HepG2 (cell line): ENCODE data around the gene KIFAP3. TPM values are rescaled to one million over a fixed set of nuclear protein-coding genes. Genes with fewer than 3 reads are reported as not detected.

Experiments used
- BRF2 ChIP-seq: sonication (generic); formaldehyde crosslinking; IDR thresholded peaks from 2 replicates; pipeline ENCODE4 v1.8.1; 2022; ENCODE audit warnings: mild to moderate bottlenecking, missing genetic modification reagents
- CENPBD1 ChIP-seq: sonication (generic); formaldehyde crosslinking; IDR thresholded peaks from 2 replicates; pipeline ENCODE4 v1.8.0; 2022; ENCODE audit warnings: missing genetic modification reagents, low read depth, mild to moderate bottlenecking, borderline replicate concordance
- DMTF1 ChIP-seq: sonication (generic); formaldehyde crosslinking; IDR thresholded peaks from 2 replicates; pipeline ENCODE4 v1.4.0; 2020; ENCODE audit warnings: mild to moderate bottlenecking, missing genetic modification reagents
- E2F1 ChIP-seq: sonication (generic); formaldehyde crosslinking; IDR thresholded peaks from 2 replicates; pipeline ENCODE4 v1.5.0; 2020; ENCODE audit warnings: missing genetic modification reagents
- KLF15 ChIP-seq: sonication (generic); formaldehyde crosslinking; IDR thresholded peaks from 2 replicates; pipeline ENCODE4 v1.8.1; 2023; ENCODE audit warnings: borderline replicate concordance, mild to moderate bottlenecking, inconsistent platforms, missing genetic modification reagents, mixed read lengths
- MNT ChIP-seq: fragments of 450-650 bp; IDR thresholded peaks from 2 replicates; pipeline ENCODE4 v1.6.1; 2016
- MTERF4 ChIP-seq: sonication (generic); formaldehyde crosslinking; IDR thresholded peaks from 2 replicates; pipeline ENCODE4 v1.8.0; 2023; ENCODE audit warnings: mild to moderate bottlenecking, missing genetic modification reagents
- MZF1 ChIP-seq: sonication (generic); formaldehyde crosslinking; IDR thresholded peaks from 2 replicates; pipeline ENCODE4 v1.8.1; 2023; ENCODE audit warnings: mild to moderate bottlenecking, missing genetic modification reagents, borderline replicate concordance
- NFIC ChIP-seq: IDR thresholded peaks from 2 replicates; pipeline ENCODE4 v1.6.1; 2012; ENCODE audit warnings: mild to moderate bottlenecking, low read length, inconsistent platforms
- NFKB2 ChIP-seq: sonication (generic); formaldehyde crosslinking; IDR thresholded peaks from 2 replicates; pipeline ENCODE4 v1.4.0; 2020; ENCODE audit warnings: missing genetic modification reagents, borderline replicate concordance
- NFYC ChIP-seq: IDR thresholded peaks from 2 replicates; pipeline ENCODE4 v1.6.1; 2016; ENCODE audit warnings: missing genetic modification reagents, missing compliant biosample characterization
- NRL ChIP-seq: sonication (generic); formaldehyde crosslinking; IDR thresholded peaks from 2 replicates; pipeline ENCODE4 v1.5.0; 2020; ENCODE audit warnings: missing genetic modification reagents, mild to moderate bottlenecking, moderate library complexity, borderline replicate concordance
- PHF8 ChIP-seq: sonication (generic); formaldehyde crosslinking; IDR thresholded peaks from 2 replicates; pipeline ENCODE4 v1.5.0; 2020; ENCODE audit warnings: missing genetic modification reagents
- PRPF4 ChIP-seq: fragments of 200-400 bp; formaldehyde crosslinking; IDR thresholded peaks from 2 replicates; pipeline ENCODE4 v1.6.1; 2016; ENCODE audit warnings: low read length, low read depth; ENCODE audit not compliant: poor library complexity, severe bottlenecking
- SMC3 ChIP-seq: IDR thresholded peaks from 2 replicates; pipeline ENCODE4 v1.6.1; 2011; ENCODE audit warnings: low read length, improper control_type of control experiment
- SYNCRIP ChIP-seq: fragments of 200-400 bp; formaldehyde crosslinking; IDR thresholded peaks from 2 replicates; pipeline ENCODE4 v1.6.1; 2018; ENCODE audit warnings: mild to moderate bottlenecking, low read depth, low read length; ENCODE audit not compliant: insufficient read depth
- TBX3 ChIP-seq: fragments of 450-650 bp; IDR thresholded peaks from 2 replicates; pipeline ENCODE4 v1.6.1; 2017; ENCODE audit warnings: antibody characterized with exemption, mild to moderate bottlenecking, inconsistent platforms, borderline replicate concordance
- TCF12 ChIP-seq, 2 experiments: fragments of 450-650 bp in 1 of 2; sonication (generic) in 1 of 2; formaldehyde crosslinking in 1 of 2; IDR thresholded peaks; 2 replicates each; pipeline versions ENCODE4 v1.6.1 to v1.8.0; 2017 to 2022; ENCODE audit warnings: antibody characterized with exemption in 1 of 2, mild to moderate bottlenecking in 1 of 2, missing genetic modification reagents in 1 of 2, moderate library complexity in 1 of 2
- THAP7 ChIP-seq: sonication (generic); formaldehyde crosslinking; IDR thresholded peaks from 2 replicates; pipeline ENCODE4 v1.8.1; 2023; ENCODE audit warnings: mild to moderate bottlenecking, missing genetic modification reagents
- polyA plus RNA-seq, 8 experiments: library from polyadenylated mRNA; depleted of rRNA in 3 of 8; stranded (reverse) in 7 of 8; unstranded in 1 of 8; fragments of >200 nt; fragmentation: Illumina TruSeq in 4 of 8; extraction: Trizol in 4 of 8; gene quantifications; 2 replicates each; pipeline versions ENCODE4 v1.2.1 to v1.2.3, GENCODE V29; 2011 to 2016; ENCODE audit warnings: low read depth in 4 of 8, missing spikeins in 1 of 8, mixed read lengths in 1 of 8; ENCODE audit not compliant: insufficient read depth in 1 of 8
- total RNA-seq, 5 experiments: library from RNA; depleted of rRNA; stranded (reverse); fragments of >200 nt; fragmentation: Illumina TruSeq; extraction: Trizol; gene quantifications; 2 replicates each; pipeline ENCODE4 v1.2.3, GENCODE V29; 2016; ENCODE audit warnings: low read depth in 1 of 5

The KIFAP3 gene
- total and polyA plus RNA-seq, 2 of the 13 experiments (the other 11 are each of a cell fraction or from before 2014, with no cell fraction given), result 3.4 to 10.0 TPM

GRCh38 chr1:170074250-170075157 lies at the start of gene KIFAP3 (continued):
- TF ChIP-seq PHF8 (CRISPR knock-in tag), result peak; percentile 73
- TF ChIP-seq BRF2 (CRISPR knock-in tag), result no peak
- TF ChIP-seq THAP7 (CRISPR knock-in tag), result no peak
- TF ChIP-seq TCF12 (IDR thresholded peaks at IDR 0.05), result no peak
- no peak for TF ChIP-seq TCF12 (CRISPR knock-in tag; IDR thresholded peaks at IDR 0.05)
- TF ChIP-seq CENPBD1, result no peak
- TF ChIP-seq NRL (CRISPR knock-in tag), result no peak
- TF ChIP-seq E2F1 (CRISPR knock-in tag), result no peak
- TF ChIP-seq TBX3, result no peak
- TF ChIP-seq MTERF4, result no peak
- TF ChIP-seq PRPF4, result no peak
- TF ChIP-seq NFKB2 (CRISPR knock-in tag), result no peak
- TF ChIP-seq KLF15 (CRISPR knock-in tag), result no peak
- no peak for TF ChIP-seq NFIC
- TF ChIP-seq DMTF1 (CRISPR knock-in tag), result no peak
- TF ChIP-seq NFYC (CRISPR knock-in tag), result peak; percentile 33; the same call in 1 of the 2 replicates
- no peak for TF ChIP-seq MZF1 (CRISPR knock-in tag)
- peak; percentile 25; the same call in 1 of the 2 replicates for TF ChIP-seq SMC3
- TF ChIP-seq SYNCRIP, result no peak
- TF ChIP-seq MNT, result 0 out of 2 replicates have a peak, but pooled peaks have one; percentile 23
